ENCODE measurements around the gene CASKIN1. TPM values are rescaled to one million over a fixed set of nuclear protein-coding genes. Genes with fewer than 3 reads are reported as not detected.

Gene CASKIN1
- total RNA-seq, 1 donor: not detected

DNA sequence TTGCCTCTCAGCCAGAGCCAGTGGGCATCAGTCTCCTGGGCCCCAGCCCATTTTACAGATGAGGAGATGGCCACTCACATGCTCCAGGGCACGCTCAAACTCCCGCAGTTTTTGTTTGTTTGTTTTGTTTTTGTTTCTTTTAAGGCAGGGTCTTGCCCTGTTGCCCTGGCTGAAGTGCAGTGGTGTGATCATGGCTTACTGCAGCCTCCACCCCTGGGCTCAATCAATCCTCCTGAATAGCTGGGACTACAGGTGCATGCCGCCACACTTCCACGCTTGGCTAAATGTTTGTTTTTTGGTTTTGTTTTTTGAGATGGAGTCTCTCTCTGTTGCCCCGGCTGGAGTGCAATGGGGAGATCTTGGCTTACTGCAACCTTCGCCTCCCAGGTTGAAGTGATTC is 30.5 kb upstream of the CASKIN1 start:
- Histone ChIP-seq H3K9me3 (ENCODE audit: low read depth, low read length) (no peaks in the 10 kb centered on the region), H3K4me1 (ENCODE audit: insufficient read depth, low read length) (peaks cover 25% of the 10 kb centered on the region), H3K4me3 (ENCODE audit: low read length) (no peak overlapping the region), H3K27me3 (ENCODE audit: insufficient read depth, low read length) (no peaks in the 10 kb centered on the region)

- Histone ChIP-seq H3K27me3 (ENCODE audit: insufficient read depth, low read length) (no peaks in the 10 kb centered on the region), H3K4me1 (ENCODE audit: insufficient read depth, low read length) (peaks cover 25% of the 10 kb centered on the region), H3K4me3 (ENCODE audit: low read length) (no peak overlapping the region)
Measured at GRCh38 chr16:2226245-2226793, 29.9 kb upstream of the CASKIN1 start.

GRCh38 chr16:2223942-2224486 is 27.6 kb upstream of the CASKIN1 start:
- H3K4me1 ChIP-seq (ENCODE audit: insufficient read depth, low read length): peaks cover 25% of the 10 kb centered on the region
- H3K4me3 ChIP-seq (ENCODE audit: low read length): peak overlapping the region; percentile 88
- no peaks in the 10 kb centered on the region for H3K27me3 ChIP-seq (ENCODE audit: insufficient read depth, low read length)
- H3K9me3 ChIP-seq (ENCODE audit: low read depth, low read length): no peaks in the 10 kb centered on the region

More at GRCh38 chr16:2226245-2226793, 29.9 kb upstream of the CASKIN1 start:
- H3K9me3 ChIP-seq (ENCODE audit: low read depth, low read length): no peaks in the 10 kb centered on the region

DNA sequence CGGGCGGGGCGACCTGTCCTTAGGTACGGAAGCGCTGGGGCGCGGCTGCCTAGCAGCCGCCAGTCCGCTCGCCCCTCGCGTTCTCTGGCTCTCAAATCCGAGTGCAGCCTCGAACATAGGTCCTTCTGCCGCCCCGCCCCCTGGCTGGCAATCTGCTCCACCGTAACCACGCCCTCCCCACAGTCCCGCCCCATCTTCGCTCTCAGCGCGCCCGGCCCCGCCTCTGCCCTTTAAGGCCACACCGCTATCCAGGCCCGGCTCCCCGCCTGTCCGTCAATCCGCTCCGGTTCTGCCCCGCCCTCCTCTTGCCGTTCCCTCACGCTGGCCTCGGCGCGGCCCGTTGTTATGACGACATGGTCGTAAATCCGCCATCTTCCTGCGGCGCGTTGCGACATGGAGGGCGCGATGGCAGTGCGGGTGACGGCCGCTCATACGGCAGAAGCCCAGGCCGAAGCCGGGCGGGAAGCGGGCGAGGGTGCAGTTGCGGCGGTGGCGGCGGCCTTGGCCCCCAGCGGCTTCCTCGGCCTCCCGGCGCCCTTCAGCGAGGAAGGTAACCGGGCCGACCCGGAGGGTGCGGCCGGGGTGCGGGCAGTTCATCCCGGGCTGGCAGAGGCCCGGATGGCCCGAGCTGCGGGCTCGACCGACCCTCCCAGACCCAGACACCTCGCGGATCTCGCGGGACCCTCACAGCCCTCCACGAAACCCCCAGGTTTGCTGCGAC is 27.0 kb upstream of the CASKIN1 start, which contains the start of gene E4F1:
Gene E4F1 (plus strand): TSS at position 371 of the 721 bp plus-strand sequence. CDS start 23 bp downstream, at position 394.
- H3K27me3 ChIP-seq (ENCODE audit: insufficient read depth, low read length): no peaks in the 10 kb centered on the region
- peaks cover 25% of the 10 kb centered on the region for H3K4me1 ChIP-seq (ENCODE audit: insufficient read depth, low read length)
- peak within 1 kb of the TSS; percentile 88 for H3K4me3 ChIP-seq (ENCODE audit: low read length)
- no peaks in the 10 kb centered on the region for H3K9me3 ChIP-seq (ENCODE audit: low read depth, low read length)

GRCh38 chr16:2216330-2216729 is 19.9 kb upstream of the CASKIN1 start:
- H3K27me3 ChIP-seq (ENCODE audit: insufficient read depth, low read length): no peaks in the 10 kb centered on the region
- peaks cover 30% of the 10 kb centered on the region for H3K4me1 ChIP-seq (ENCODE audit: insufficient read depth, low read length)
- H3K9me3 ChIP-seq (ENCODE audit: low read depth, low read length): no peaks in the 10 kb centered on the region
- no peak overlapping the region for H3K4me3 ChIP-seq (ENCODE audit: low read length)

DNA sequence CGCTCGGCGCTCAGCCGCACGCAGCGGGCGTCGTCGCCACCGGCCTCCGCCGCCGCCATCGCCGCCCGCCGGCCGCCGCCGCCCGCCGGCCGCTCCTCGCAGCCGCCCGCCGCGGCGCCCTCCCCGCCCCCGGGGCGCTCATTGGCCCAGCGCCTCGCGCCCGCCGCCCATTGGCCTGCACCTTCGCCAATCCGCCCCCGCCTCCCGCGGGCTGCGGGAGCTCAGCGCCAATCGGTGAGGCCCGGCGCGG is 18.2 kb upstream of the CASKIN1 start, which contains the start of gene PGP:
Gene PGP (minus strand): TSS at position 122 of the 250 bp plus-strand sequence. CDS start 63 bp downstream, at position 59.
- peak within 1 kb of the TSS; percentile 69 for H3K4me3 ChIP-seq (ENCODE audit: low read length)
- peaks cover 30% of the 10 kb centered on the region for H3K4me1 ChIP-seq (ENCODE audit: insufficient read depth, low read length)
- H3K9me3 ChIP-seq (ENCODE audit: low read depth, low read length): no peaks in the 10 kb centered on the region
- no peaks in the 10 kb centered on the region for H3K27me3 ChIP-seq (ENCODE audit: insufficient read depth, low read length)

GRCh38 chr16:2213817-2214718 is 17.7 kb upstream of the CASKIN1 start:
- peaks cover 30% of the 10 kb centered on the region for H3K4me1 ChIP-seq (ENCODE audit: insufficient read depth, low read length)
- H3K9me3 ChIP-seq (ENCODE audit: low read depth, low read length): no peaks in the 10 kb centered on the region
- H3K4me3 ChIP-seq (ENCODE audit: low read length): peak overlapping the region; percentile 67
- no peaks in the 10 kb centered on the region for H3K27me3 ChIP-seq (ENCODE audit: insufficient read depth, low read length)

DNA sequence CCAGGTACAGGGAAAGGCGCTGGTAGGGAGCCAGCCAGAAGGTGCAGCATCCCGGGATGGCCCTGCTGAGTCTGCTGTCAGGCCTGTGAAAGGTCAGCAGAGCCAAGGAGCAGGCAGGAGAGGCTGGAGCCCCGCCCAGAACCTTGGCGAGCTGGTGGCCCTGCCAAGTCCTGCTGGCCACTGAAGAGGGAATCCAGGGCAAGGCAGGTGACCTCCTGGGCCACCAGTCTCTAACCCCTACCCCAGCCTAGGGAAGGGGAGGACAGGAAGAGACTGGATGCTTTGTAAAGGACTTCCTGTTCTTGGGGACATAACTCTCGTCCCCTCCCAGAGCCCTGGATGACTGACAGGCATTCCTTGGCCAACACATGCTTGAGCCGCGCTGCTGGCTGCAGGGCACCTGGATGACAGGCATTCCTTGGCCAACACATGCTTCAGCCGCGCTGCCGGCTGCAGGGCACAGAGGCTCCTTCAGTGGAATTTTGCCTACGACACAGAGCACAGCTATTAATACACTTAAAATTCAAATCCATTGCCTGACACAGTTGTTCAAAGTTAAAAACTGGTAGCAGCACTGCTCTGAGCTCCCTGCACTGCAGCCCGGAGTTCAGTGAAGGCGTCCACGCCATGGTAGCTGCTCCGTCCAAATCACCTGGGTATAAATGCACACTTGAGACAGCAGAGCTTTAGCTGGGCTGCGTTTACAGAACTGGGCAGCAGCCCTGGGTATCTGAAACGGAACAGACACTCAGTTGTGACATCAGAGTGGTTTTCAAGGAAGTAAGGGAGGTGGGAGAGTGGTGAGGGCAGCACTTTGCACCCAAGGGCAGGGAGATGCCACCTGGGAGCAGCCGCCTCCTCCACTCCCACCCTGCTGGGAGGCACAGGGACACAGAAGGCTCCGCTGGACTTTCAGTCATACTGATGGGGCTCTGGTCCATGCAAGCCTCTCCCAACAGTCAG is 16.2 kb upstream of the CASKIN1 start:
- no peak overlapping the region for H3K4me3 ChIP-seq (ENCODE audit: low read length)
- H3K27me3 ChIP-seq (ENCODE audit: insufficient read depth, low read length): no peaks in the 10 kb centered on the region
- H3K9me3 ChIP-seq (ENCODE audit: low read depth, low read length): no peaks in the 10 kb centered on the region
- peaks cover 30% of the 10 kb centered on the region for H3K4me1 ChIP-seq (ENCODE audit: insufficient read depth, low read length)

DNA sequence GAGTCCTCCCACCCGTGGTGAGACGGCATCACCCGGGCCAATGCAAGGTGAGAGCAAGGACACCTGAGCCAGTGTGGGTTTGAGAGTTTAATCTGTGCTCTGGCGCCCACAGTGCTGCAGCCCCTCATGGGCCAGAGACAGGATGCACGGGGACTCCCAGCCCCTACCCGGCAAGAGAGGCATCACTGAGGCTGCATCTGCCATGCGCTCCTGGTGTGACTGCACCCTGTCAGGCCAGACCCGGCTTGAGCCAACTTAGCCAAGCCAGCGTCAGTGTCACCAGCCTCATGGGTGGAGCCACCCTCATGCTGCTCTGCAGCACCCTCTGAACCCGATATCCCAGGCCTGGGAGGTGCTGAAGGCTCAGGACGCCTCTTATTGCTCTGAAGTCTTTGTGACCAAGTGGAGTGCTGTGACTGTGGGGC is 15.5 kb upstream of the CASKIN1 start:
- Histone ChIP-seq H3K4me3 (ENCODE audit: low read length) (no peak overlapping the region), H3K27me3 (ENCODE audit: insufficient read depth, low read length) (no peaks in the 10 kb centered on the region), H3K4me1 (ENCODE audit: insufficient read depth, low read length) (peaks cover 32% of the 10 kb centered on the region)

DNA sequence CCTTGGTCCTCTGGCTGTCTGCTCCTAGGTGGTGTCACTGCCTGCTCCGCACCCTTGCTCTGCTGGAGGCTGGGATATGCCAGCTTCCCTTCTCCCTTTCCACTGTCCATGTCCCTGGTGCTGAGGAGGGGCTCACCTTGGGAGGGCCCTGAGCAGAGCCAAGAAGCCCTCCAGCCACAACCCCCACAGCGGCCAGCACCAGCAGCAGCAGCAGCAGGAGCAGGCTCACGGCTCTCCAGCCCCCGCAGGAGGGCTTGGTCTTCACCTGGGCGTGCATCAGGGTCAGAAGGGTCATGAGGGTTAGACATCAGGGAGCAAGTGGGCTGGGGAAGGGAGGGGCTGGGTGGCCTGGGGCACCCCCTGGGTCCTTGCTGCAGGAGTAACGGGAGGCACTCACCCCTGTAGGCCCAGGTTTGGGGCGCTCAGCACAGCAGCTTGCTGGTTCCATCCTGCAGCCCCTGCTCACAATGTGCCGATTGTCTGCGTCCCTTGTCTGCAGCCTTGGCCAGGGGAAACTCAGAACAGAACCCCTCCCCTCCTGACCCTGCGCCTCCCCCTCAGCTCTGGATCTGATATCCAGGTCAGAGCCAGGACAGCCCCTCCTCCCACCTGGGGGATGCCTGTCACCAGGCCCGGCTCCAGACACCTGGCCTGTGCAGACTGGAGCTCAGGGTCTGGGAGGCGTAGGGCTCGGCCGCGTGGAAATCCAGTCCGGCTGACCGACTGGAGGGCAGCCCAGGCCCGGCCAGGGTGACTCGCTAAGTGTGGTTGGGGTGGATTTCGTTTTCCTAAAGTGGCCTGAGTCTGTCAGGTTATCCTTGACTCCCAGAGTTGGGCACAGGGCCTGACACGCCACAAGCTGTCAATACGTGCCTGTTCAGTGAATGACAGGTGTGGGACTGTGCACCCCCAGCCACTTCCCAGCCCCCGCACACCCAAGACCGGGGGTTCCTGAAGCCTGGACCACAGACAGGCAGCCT is 14.3 kb upstream of the CASKIN1 start, which contains the start of gene BRICD5:
Gene BRICD5 (minus strand): TSS at position 478 of the 980 bp plus-strand sequence. CDS start 30 bp downstream, at position 448.
- no peak within 1 kb of the TSS for H3K4me3 ChIP-seq (ENCODE audit: low read length)
- H3K4me1 ChIP-seq (ENCODE audit: insufficient read depth, low read length): peaks cover 44% of the 10 kb centered on the region
- H3K27me3 ChIP-seq (ENCODE audit: insufficient read depth, low read length): no peaks in the 10 kb centered on the region
- H3K9me3 ChIP-seq (ENCODE audit: low read depth, low read length): no peaks in the 10 kb centered on the region

More for the DNA sequence above, 15.5 kb upstream of the CASKIN1 start:
- no peaks in the 10 kb centered on the region for H3K9me3 ChIP-seq (ENCODE audit: low read depth, low read length)

- no peaks in the 10 kb centered on the region for H3K9me3 ChIP-seq (ENCODE audit: low read depth, low read length)
- H3K27me3 ChIP-seq (ENCODE audit: insufficient read depth, low read length): no peaks in the 10 kb centered on the region
- no peak overlapping the region for H3K4me3 ChIP-seq (ENCODE audit: low read length)
- H3K4me1 ChIP-seq (ENCODE audit: insufficient read depth, low read length): peaks cover 40% of the 10 kb centered on the region
Measured at GRCh38 chr16:2210009-2210332, 13.6 kb upstream of the CASKIN1 start.

DNA sequence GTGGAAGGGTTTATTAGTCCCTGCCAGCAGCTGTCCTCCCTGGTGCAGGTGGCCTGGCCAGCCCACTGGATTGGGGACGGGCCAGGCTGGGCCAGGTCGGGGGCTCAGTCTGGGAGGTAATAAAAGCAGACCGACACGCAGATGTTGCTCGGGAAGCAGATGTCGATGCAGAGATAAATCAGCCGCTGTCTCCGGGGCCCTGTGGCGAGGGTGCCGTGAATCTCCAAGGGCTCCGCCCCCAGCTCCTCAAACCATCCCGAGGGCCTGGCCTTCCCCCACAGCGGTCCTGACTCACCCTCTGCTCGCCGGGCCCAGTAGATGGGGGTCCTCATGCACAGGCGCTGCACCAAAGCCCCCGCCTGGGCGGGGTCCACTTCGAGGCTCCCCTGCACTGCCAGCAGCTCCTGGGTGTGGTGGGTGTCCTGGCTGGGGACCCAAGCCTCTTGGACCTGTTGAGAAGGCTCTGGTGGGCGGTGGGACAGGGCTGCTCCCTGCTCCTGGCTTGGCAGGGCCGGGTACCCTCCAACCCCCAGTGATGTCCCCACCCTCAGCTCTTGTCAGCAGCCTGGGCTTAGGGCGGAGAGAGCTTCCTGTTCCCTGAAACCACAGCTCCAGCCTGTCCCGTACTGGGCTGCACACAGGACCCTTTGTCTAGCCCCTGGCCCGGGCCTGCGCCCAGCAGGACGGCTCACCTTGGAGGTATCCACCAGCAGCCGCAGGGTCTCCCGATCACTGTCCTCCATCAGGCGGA is 13.0 kb upstream of the CASKIN1 start:
- Histone ChIP-seq H3K4me3 (ENCODE audit: low read length) (no peak overlapping the region), H3K4me1 (ENCODE audit: insufficient read depth, low read length) (peaks cover 46% of the 10 kb centered on the region), H3K27me3 (ENCODE audit: insufficient read depth, low read length) (no peaks in the 10 kb centered on the region), H3K9me3 (ENCODE audit: low read depth, low read length) (no peaks in the 10 kb centered on the region)

GRCh38 chr16:2208772-2209171 is 12.4 kb upstream of the CASKIN1 start:
- no peaks in the 10 kb centered on the region for H3K27me3 ChIP-seq (ENCODE audit: insufficient read depth, low read length)
- H3K4me3 ChIP-seq (ENCODE audit: low read length): no peak overlapping the region
- peaks cover 43% of the 10 kb centered on the region for H3K4me1 ChIP-seq (ENCODE audit: insufficient read depth, low read length)
- no peaks in the 10 kb centered on the region for H3K9me3 ChIP-seq (ENCODE audit: low read depth, low read length)

Data from mononuclear cell (primary cell).